ENCODE data around the gene NKX6-1.

- no peak for TF ChIP-seq CTCF (IDR thresholded peaks at IDR 0.05)
- no peak for TF ChIP-seq POLR2A (IDR thresholded peaks at IDR 0.05)
These were observed 55.6 kb downstream of the NKX6-1 start for GRCh38 chr4:84443523-84443922.

Data from thyroid gland (tissue), 4 donors.